Breast epithelium (tissue), 3 donors: ENCODE measurements around the gene MRPS9.

Experiments
- CTCF ChIP-seq, 3 donors: fragments of 450-650 bp; IDR thresholded peaks; one replicate each; pipeline ENCODE4 v1.5.1; 2016 to 2017; ENCODE audit warnings: antibody characterized with exemption in 3 of 3, mild to moderate bottlenecking in 3 of 3, moderate library complexity in 3 of 3
- POLR2A ChIP-seq: fragments of 450-650 bp; IDR thresholded peaks from one replicate; pipeline ENCODE4 v1.6.1; 2016; ENCODE audit warnings: antibody characterized with exemption, mild to moderate bottlenecking, moderate library complexity
- POLR2AphosphoS5 ChIP-seq, 3 donors: sonication (generic); formaldehyde crosslinking; IDR thresholded peaks; one replicate each; pipeline ENCODE4 v1.6.1; 2017; ENCODE audit warnings: antibody characterized with exemption in 3 of 3

- no peak for TF ChIP-seq POLR2A
- no peak for TF ChIP-seq CTCF (IDR thresholded peaks at IDR 0.05)
- no peak for TF ChIP-seq POLR2AphosphoS5 (IDR thresholded peaks at IDR 0.05)
These were observed 30.5 kb upstream of the MRPS9 start for GRCh38 chr2:105007367-105007766.
